Measurements from ENCODE around the gene ZBTB5.

DNA sequence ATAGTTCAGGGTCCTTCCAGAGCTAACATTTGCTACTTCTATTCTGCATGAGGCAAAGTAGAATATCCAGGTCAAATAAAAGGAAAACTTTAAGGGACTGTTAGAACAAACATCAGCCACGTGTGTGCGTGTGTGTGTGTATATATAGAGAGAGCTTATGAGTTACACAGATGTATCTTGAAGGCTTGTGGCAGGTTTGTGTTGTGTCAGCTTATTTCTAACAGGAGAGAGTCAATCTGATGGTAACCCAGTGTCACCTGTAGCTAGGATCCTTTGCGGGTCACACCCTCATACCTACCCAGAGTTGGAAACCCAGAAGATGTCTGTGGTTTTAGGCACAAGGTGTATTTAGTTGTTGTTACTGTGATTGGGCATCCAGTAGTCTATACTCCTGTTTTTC, 33.2 kb upstream of the ZBTB5 start:
- TF ChIP-seq SRF (IDR thresholded peaks at IDR 0.05; ENCODE audit: low read depth, low read length) (no peak), BACH1 (IDR thresholded peaks at IDR 0.05; ENCODE audit: low read length) (no peak), RNF2 (IDR thresholded peaks at IDR 0.05; ENCODE audit: borderline replicate concordance, low read depth, low read length, missing control alignments, poor library complexity, severe bottlenecking) (no peak), SP4 (IDR thresholded peaks at IDR 0.05; ENCODE audit: low read length) (no peak), POLR2A (IDR thresholded peaks at IDR 0.05; ENCODE audit: control extremely low read depth in 1 of 2, low read depth in 2 of 2, low read length in 2 of 2) (no peak), CBX8 (IDR thresholded peaks at IDR 0.05; ENCODE audit: borderline replicate concordance, low read depth, low read length) (no peak), GABPA (IDR thresholded peaks at IDR 0.05; ENCODE audit: borderline replicate concordance, insufficient read depth, low read length) (no peak), CEBPB (IDR thresholded peaks at IDR 0.05; ENCODE audit: low read depth, low read length) (no peak), ZNF274 (IDR thresholded peaks at IDR 0.05; ENCODE audit: borderline replicate concordance, extremely low read depth, low read length) (no peak), EP300 (IDR thresholded peaks at IDR 0.05; ENCODE audit: borderline replicate concordance in 1 of 2, low read depth in 2 of 2, low read length in 2 of 2) (no peak)
- TF ChIP-seq, protein P1, sequence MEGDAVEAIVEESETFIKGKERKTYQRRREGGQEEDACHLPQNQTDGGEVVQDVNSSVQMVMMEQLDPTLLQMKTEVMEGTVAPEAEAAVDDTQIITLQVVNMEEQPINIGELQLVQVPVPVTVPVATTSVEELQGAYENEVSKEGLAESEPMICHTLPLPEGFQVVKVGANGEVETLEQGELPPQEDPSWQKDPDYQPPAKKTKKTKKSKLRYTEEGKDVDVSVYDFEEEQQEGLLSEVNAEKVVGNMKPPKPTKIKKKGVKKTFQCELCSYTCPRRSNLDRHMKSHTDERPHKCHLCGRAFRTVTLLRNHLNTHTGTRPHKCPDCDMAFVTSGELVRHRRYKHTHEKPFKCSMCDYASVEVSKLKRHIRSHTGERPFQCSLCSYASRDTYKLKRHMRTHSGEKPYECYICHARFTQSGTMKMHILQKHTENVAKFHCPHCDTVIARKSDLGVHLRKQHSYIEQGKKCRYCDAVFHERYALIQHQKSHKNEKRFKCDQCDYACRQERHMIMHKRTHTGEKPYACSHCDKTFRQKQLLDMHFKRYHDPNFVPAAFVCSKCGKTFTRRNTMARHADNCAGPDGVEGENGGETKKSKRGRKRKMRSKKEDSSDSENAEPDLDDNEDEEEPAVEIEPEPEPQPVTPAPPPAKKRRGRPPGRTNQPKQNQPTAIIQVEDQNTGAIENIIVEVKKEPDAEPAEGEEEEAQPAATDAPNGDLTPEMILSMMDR (IDR thresholded peaks at IDR 0.05; ENCODE audit: control extremely low read depth in 1 of 3, insufficient read depth in 1 of 3, low read depth in 1 of 3, low read length in 3 of 3) = no peak
- TF ChIP-seq, protein P2, sequence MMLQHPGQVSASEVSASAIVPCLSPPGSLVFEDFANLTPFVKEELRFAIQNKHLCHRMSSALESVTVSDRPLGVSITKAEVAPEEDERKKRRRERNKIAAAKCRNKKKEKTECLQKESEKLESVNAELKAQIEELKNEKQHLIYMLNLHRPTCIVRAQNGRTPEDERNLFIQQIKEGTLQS (IDR thresholded peaks at IDR 0.05; ENCODE audit: insufficient read depth, low read depth, low read length) = no peak

All from H1 (cell line).